Panc1 (cell line): ENCODE measurements around the gene SH3BP5L.

ENCODE experiments used
- CTCF ChIP-seq: fragments of 450-650 bp; IDR thresholded peaks from 2 replicates; pipeline ENCODE4 v1.5.1; 2017; ENCODE audit warnings: mild to moderate bottlenecking
- TCF7L2 ChIP-seq: IDR thresholded peaks from 2 replicates; pipeline ENCODE4 v1.6.1; 2011; ENCODE audit warnings: mild to moderate bottlenecking, low read depth, low read length, inconsistent platforms

GRCh38 chr1:248858096-248858890 lies 32.6 kb upstream of the SH3BP5L start:
- TF ChIP-seq TCF7L2 = no peak
- peak; percentile 77 for TF ChIP-seq CTCF
